ENCODE results near the gene BCL7A. TPM values are rescaled to one million over a fixed set of nuclear protein-coding genes. Genes with fewer than 3 reads are reported as not detected.

Gene BCL7A
- total and polyA plus RNA-seq, 9 of the 15 experiments (the other 6 are each of a cell fraction or from before 2014, with no cell fraction given): 0.25 to 21.9 (median 14.9) TPM

GRCh38 chr12:122023339-122024131 lies 1.9 kb downstream of the BCL7A start (continued):
- TF ChIP-seq FOXP4 (CRISPR knock-in tag; IDR thresholded peaks at IDR 0.05; ENCODE audit: borderline replicate concordance) (no peak), IRF9 (tag; IDR thresholded peaks at IDR 0.05) (no peak), ETV1 (tag; conservative IDR thresholded peaks at IDR 0.05; ENCODE audit: low read depth) (0 out of 2 replicates have a peak, but pooled peaks have one; percentile 7), TBP (optimal IDR thresholded peaks at IDR 0.05; ENCODE audit: low read depth, low read length) (no peak), ZNF785 (CRISPR knock-in tag; IDR thresholded peaks at IDR 0.05) (no peak), NCOA2 (IDR thresholded peaks at IDR 0.05; ENCODE audit: partially characterized antibody in 2 of 2) (no peak), ZBTB2 (IDR thresholded peaks at IDR 0.05) (no peak), SMAD2 (IDR thresholded peaks at IDR 0.05; ENCODE audit: low read depth, low read length) (no peak), MIER1 (IDR thresholded peaks at IDR 0.05; ENCODE audit: low read depth) (no peak), ZNF239 (CRISPR knock-in tag; IDR thresholded peaks at IDR 0.05) (no peak), DACH1 (IDR thresholded peaks at IDR 0.05; ENCODE audit: partially characterized antibody) (peak; percentile 46), HNRNPUL1 (IDR thresholded peaks at IDR 0.05; ENCODE audit: low read length) (no peak), ZNF398 (CRISPR knock-in tag; IDR thresholded peaks at IDR 0.05) (no peak)
- TF ChIP-seq, protein P1, sequence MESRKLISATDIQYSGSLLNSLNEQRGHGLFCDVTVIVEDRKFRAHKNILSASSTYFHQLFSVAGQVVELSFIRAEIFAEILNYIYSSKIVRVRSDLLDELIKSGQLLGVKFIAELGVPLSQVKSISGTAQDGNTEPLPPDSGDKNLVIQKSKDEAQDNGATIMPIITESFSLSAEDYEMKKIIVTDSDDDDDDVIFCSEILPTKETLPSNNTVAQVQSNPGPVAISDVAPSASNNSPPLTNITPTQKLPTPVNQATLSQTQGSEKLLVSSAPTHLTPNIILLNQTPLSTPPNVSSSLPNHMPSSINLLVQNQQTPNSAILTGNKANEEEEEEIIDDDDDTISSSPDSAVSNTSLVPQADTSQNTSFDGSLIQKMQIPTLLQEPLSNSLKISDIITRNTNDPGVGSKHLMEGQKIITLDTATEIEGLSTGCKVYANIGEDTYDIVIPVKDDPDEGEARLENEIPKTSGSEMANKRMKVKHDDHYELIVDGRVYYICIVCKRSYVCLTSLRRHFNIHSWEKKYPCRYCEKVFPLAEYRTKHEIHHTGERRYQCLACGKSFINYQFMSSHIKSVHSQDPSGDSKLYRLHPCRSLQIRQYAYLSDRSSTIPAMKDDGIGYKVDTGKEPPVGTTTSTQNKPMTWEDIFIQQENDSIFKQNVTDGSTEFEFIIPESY (CRISPR knock-in tag; IDR thresholded peaks at IDR 0.05): no peak
- TF ChIP-seq, protein P2, sequence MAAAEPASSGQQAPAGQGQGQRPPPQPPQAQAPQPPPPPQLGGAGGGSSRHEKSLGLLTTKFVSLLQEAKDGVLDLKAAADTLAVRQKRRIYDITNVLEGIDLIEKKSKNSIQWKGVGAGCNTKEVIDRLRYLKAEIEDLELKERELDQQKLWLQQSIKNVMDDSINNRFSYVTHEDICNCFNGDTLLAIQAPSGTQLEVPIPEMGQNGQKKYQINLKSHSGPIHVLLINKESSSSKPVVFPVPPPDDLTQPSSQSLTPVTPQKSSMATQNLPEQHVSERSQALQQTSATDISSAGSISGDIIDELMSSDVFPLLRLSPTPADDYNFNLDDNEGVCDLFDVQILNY (CRISPR knock-in tag; IDR thresholded peaks at IDR 0.05): no peak
